Body of pancreas (tissue), 4 donors: Measurements from ENCODE around the gene FGF1. TPM values are rescaled to one million over a fixed set of nuclear protein-coding genes. Genes with fewer than 3 reads are reported as not detected.

Source experiments
- ATAC-seq: fragments of 150-250 bp; one replicate; pipeline ENCODE4 v1.9.1; 2016
- DNase-seq, 4 donors: peaks; one replicate each; pipeline ENCODE4 v3.0.0-alpha.2; 2019
- H3K27ac ChIP-seq, 4 donors: fragments of 200-600 bp; sonication (generic); 1 replicate in 3 of 4; 2 replicates in 1 of 4; pipeline versions ENCODE4 v1.5.1 to v1.6.1; 2016 to 2019; ENCODE audit warnings: mild to moderate bottlenecking in 1 of 4, mixed read lengths in 1 of 4, moderate library complexity in 1 of 4
- H3K27me3 ChIP-seq, 2 donors: fragments of 200-600 bp; sonication (generic); one replicate each; pipeline ENCODE4 v1.6.0; 2016; ENCODE audit warnings: mild to moderate bottlenecking in 1 of 2
- H3K36me3 ChIP-seq, 2 donors: fragments of 200-600 bp; sonication (generic); replicated peaks in 1 of 2; 2 replicates each; pipeline ENCODE4 v1.5.1; 2016; ENCODE audit warnings: low read depth in 2 of 2; ENCODE audit not compliant: insufficient read depth in 1 of 2
- H3K4me1 ChIP-seq: fragments of 200-600 bp; sonication (generic); one replicate; pipeline ENCODE4 v1.6.0; 2016
- H3K4me3 ChIP-seq, 2 donors: fragments of 200-600 bp; sonication (generic); 1 replicate in 1 of 2; 2 replicates in 1 of 2; pipeline ENCODE4 v1.5.1; 2016 to 2019
- H3K9me3 ChIP-seq, 3 donors: fragments of 200-600 bp; sonication (generic); 1 replicate in 2 of 3; 2 replicates in 1 of 3; pipeline ENCODE4 v1.5.1; 2016
- CTCF ChIP-seq, 7 experiments: fragments of 450-650 bp in 4 of 7; fragments of 200-600 bp in 3 of 7; sonication (generic) in 3 of 7; IDR thresholded peaks; one replicate each; pipeline ENCODE4 v1.5.1; 2016 to 2019; ENCODE audit warnings: antibody characterized with exemption in 7 of 7
- POLR2A ChIP-seq, 3 donors: fragments of 450-650 bp; IDR thresholded peaks; one replicate each; pipeline ENCODE4 v1.6.1; 2016; ENCODE audit warnings: antibody characterized with exemption in 3 of 3, mild to moderate bottlenecking in 2 of 3
- WGBS, 2 donors: methylation state at CpG; one replicate each; pipeline ENCODE4 v1.1.5; 2017; 5-methylcytosine and 5-hydroxymethylcytosine counted together
- intact Hi-C: fragments of 100-400 bp; cut with DNase I; formaldehyde crosslinking; loops from one replicate; pipeline ENCODE4 v1.15.1; 2023
- total RNA-seq, 2 donors: library from RNA; depleted of rRNA; stranded (reverse); fragments of >200 nt; gene quantifications; one replicate each; pipeline ENCODE4 v1.1.0, GENCODE V29; 2016

Gene FGF1
- total RNA-seq, 2 donors from 2014 or later, result 0.78 TPM; not detected in 1

DNA sequence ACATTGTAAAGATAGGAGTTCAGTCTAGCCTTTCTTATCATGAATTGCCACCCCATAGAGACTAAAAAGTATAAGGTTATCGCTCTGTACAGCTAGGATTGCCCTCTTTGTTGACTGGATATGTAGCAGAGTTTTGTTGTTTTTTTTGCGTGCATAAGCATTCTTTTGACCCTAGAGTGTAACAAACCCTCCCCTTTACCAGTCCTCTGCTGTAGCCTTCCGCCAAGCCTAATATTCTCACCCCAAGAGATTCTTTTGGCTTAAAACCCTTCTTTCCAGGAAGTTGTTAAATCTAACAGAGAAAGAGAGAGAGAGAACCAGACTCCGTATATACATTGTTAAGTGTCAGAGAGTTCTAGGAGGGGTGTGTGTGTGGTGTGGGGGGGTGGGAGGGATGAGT, 113.9 kb downstream of the FGF1 start:
- intact Hi-C loops, result no loop called here
- no peaks in the 10 kb centered on the region for H3K36me3 ChIP-seq
- TF ChIP-seq CTCF (IDR thresholded peaks at IDR 0.05), result no peak
- TF ChIP-seq POLR2A (IDR thresholded peaks at IDR 0.05), result no peak
- no peaks in the 10 kb centered on the region for H3K27me3 ChIP-seq
- H3K4me1 ChIP-seq, result no peaks in the 10 kb centered on the region
- no peak for DNase-seq
- 84 to 85% methylated on average over 4 of the region's 4 CpGs for WGBS, 2 donors
- no peaks in the 10 kb centered on the region for H3K9me3 ChIP-seq
- no peak overlapping the region for H3K27ac ChIP-seq
- no peak overlapping the region for H3K4me3 ChIP-seq
- ATAC-seq, result no peak

DNA sequence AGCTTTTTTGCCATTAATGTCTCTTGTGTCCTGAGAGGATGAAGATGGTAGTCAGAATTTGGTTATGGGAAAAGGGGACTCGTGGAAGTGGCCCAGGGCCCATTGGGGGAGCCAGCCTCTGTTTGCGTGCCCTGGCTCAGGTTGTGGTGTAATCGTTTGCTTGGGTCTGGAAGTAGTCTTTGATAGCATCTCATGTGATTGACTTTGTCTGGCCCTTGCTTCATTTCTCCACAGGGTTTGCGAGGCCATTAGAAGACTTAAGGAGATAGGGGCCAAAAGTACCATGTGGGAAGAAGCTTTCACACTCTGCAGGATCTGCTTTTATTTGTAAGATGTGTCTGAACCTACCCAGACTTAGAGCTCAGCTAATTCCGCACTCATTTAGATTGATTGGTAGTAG, 114.5 kb downstream of the FGF1 start:
- WGBS, 2 donors, result 67 to 78% methylated on average over 5 of the region's 5 CpGs
- no peak overlapping the region for H3K4me3 ChIP-seq
- intact Hi-C loops, result no loop called here
- DNase-seq (no peak), ATAC-seq (no peak)
- TF ChIP-seq POLR2A (IDR thresholded peaks at IDR 0.05) (no peak), CTCF (IDR thresholded peaks at IDR 0.05) (no peak)
- no peaks in the 10 kb centered on the region for H3K9me3 ChIP-seq
- no peak overlapping the region for H3K27ac ChIP-seq
- no peaks in the 10 kb centered on the region for H3K36me3 ChIP-seq
- no peaks in the 10 kb centered on the region for H3K27me3 ChIP-seq
- H3K4me1 ChIP-seq, result no peaks in the 10 kb centered on the region

DNA sequence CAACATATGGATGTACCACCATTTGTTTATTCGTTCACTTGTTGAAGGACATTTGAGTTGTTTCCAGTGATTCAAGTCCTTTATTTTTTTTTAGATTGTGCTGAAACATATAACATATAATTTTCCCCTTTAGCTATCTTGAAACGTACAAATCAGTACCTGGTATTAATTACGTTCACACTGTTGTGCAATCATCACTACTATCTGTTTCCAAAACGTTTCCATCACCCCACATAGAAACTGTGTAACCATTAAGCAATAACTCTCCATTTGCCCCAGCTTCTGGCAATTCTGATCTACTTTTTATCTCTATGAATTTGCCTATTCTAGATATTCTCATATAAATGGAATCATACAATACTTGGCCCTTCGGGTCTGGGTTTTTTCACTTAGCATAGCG, 116.0 kb downstream of the FGF1 start:
- H3K4me3 ChIP-seq, result no peak overlapping the region
- DNase-seq (no peak), ATAC-seq (no peak)
- no peaks in the 10 kb centered on the region for H3K4me1 ChIP-seq
- intact Hi-C loops, result no loop called here
- H3K36me3 ChIP-seq, result no peaks in the 10 kb centered on the region
- WGBS, 2 donors, result 60 to 67% methylated on average over 6 of the region's 6 CpGs
- H3K9me3 ChIP-seq, result no peaks in the 10 kb centered on the region
- H3K27ac ChIP-seq, result no peak overlapping the region
- no peaks in the 10 kb centered on the region for H3K27me3 ChIP-seq
- TF ChIP-seq POLR2A (IDR thresholded peaks at IDR 0.05), result no peak
- TF ChIP-seq CTCF (IDR thresholded peaks at IDR 0.05), result no peak

- TF ChIP-seq POLR2A (IDR thresholded peaks at IDR 0.05), result no peak
- no peak for TF ChIP-seq CTCF (IDR thresholded peaks at IDR 0.05)
These were observed 116.9 kb downstream of the FGF1 start for GRCh38 chr5:142568996-142569335.

DNA sequence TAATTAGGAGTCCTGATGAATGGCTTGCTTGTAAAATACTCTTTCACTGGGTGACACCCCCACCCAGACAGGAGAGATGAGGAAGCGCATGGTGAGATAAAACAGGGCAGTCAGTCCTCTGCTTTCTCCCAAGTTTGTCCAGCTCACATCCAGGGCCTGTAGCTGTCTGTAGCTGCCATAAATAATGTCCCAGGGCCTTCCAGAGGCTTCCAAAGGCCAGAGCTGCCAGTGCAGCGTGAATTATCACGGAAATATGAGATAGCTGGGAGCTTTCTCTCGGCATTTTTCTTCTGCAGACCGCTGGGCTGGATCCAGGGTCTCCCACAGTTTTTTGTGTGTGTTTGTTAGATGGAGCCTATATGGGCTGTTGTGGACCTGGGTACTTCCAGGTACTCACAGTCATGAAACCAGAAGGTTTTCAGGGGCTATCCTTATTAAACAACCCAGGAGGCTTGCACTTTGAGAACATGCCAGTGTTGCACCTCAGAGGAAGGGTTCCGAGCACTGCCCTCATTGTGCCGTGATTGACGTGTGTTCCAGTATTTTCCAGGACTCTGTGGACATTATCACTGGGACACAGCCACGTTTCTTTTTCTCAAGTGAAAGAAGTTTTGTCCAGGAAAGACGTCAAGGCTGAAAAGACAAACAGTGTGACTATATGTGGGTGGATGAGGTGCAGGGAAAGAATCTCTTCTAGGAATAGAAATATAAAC, 117.5 kb downstream of the FGF1 start:
- WGBS, 2 donors, result 49 to 56% methylated on average over 10 of the region's 10 CpGs
- intact Hi-C loops, result no loop called here
- no peak for TF ChIP-seq POLR2A (IDR thresholded peaks at IDR 0.05)
- TF ChIP-seq CTCF (IDR thresholded peaks at IDR 0.05), result no peak
- Histone ChIP-seq H3K4me1 (no peaks in the 10 kb centered on the region), H3K27me3 (no peaks in the 10 kb centered on the region), H3K4me3 (no peak overlapping the region), H3K27ac (no peak overlapping the region), H3K36me3 (no peaks in the 10 kb centered on the region), H3K9me3 (no peaks in the 10 kb centered on the region)
- DNase-seq (no peak), ATAC-seq (no peak)

More at GRCh38 chr5:142568996-142569335, 116.9 kb downstream of the FGF1 start:
- H3K27me3 ChIP-seq, result no peaks in the 10 kb centered on the region
- H3K9me3 ChIP-seq, result no peaks in the 10 kb centered on the region
- no peaks in the 10 kb centered on the region for H3K4me1 ChIP-seq
- no peak overlapping the region for H3K27ac ChIP-seq
- ATAC-seq (no peak), DNase-seq (no peak)
- intact Hi-C loops, result no loop called here
- 91 to 94% methylated on average over 3 of the region's 3 CpGs for WGBS, 2 donors
- no peaks in the 10 kb centered on the region for H3K36me3 ChIP-seq
- H3K4me3 ChIP-seq, result no peak overlapping the region
